HL-60/S4 treated with phorbol 12-myristate 13-acetate at 8.2 ng/mL for 4 days and 3 days (cell line): Measurements from ENCODE around the gene GLG1.
"Not testable (repeated sequence)": the region's sequence is repeated elsewhere in the genome, so short reads cannot be mapped to it uniquely, and the experiment has no call there.

Experiments used
- in situ Hi-C: fragments of 300-500 bp; cut with MboI; formaldehyde crosslinking; loops from 2 replicates; pipeline ENCODE4 v1.15.0; 2022; ENCODE audit warnings: low sequenced_read_pairs

GLG1 gene

GRCh38 chr16:74412775-74413390 lies 194.0 kb downstream of the GLG1 start:
- in situ Hi-C loops = not testable (repeated sequence)

- in situ Hi-C loops = not testable (repeated sequence)
Observed at GRCh38 chr16:74412138-74412774, 194.7 kb downstream of the GLG1 start.

GRCh38 chr16:74410981-74411380 lies 195.9 kb downstream of the GLG1 start:
- in situ Hi-C loops = not testable (repeated sequence)

- in situ Hi-C loops = not testable (repeated sequence)
Observed at GRCh38 chr16:74410057-74410957, 196.6 kb downstream of the GLG1 start.

- in situ Hi-C loops = not testable (repeated sequence)
Observed at GRCh38 chr16:74409185-74409981, 197.5 kb downstream of the GLG1 start.

GRCh38 chr16:74407362-74407705 lies 199.6 kb downstream of the GLG1 start:
- in situ Hi-C loops = not testable (repeated sequence)

GRCh38 chr16:74406600-74407361 lies 200.1 kb downstream of the GLG1 start:
- in situ Hi-C loops = not testable (repeated sequence)

GRCh38 chr16:74404148-74404933 lies 202.6 kb downstream of the GLG1 start:
- in situ Hi-C loops = not testable (repeated sequence)

GRCh38 chr16:74400238-74400637 lies 206.7 kb downstream of the GLG1 start:
- in situ Hi-C loops = not testable (repeated sequence)

- in situ Hi-C loops = not testable (repeated sequence)
Observed at GRCh38 chr16:74398212-74398895, 208.6 kb downstream of the GLG1 start.
